Measurements from ENCODE around the gene ZNF628.
"Not testable (repeated sequence)": the region's sequence is repeated elsewhere in the genome, so short reads cannot be mapped to it uniquely, and the experiment has no call there.

The ZNF628 gene

DNA sequence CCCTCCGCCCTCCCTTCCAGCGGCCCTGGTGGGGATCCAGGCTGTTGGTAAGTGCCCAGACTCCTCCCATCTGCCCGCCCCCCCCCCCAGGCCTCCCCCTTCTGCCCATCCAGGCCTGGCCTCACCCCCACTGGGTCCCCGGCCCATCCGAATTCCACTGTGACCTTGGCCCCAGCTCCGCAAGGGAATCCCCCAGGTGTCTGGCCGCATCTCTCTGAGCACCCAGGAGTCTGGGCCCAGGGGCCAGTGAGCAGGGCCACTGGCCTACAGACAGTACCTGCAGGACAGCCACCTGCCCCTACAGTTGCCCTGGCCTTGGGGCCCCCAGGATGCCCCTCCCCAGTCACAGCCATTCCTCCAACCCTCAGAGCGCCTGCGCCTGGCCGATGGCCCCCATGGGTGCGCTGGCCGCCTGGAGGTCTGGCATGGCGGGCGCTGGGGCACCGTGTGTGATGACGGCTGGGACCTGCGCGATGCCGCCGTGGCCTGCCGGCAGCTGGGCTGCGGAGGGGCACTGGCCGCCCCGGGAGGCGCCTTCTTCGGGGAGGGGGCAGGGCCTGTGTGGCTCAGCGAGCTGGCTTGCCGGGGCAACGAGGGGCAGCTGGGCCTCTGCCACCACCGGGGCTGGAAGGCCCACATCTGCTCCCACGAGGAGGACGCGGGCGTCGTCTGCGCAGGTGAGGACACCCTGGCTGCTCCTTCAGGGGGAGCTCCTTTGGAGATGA lies 12.7 kb downstream of the ZNF628 start:
- Mint-ChIP-seq H3K4me3 (no peak overlapping the region), H3K9me3 (no peaks in the 10 kb centered on the region), H3K4me1 (ENCODE audit: low read depth) (peaks cover 1% of the 10 kb centered on the region), H3K27me3 (ENCODE audit: low read depth) (peaks cover 2% of the 10 kb centered on the region), H3K36me3 (ENCODE audit: low read depth) (no peaks in the 10 kb centered on the region), H3K27ac (no peak overlapping the region)
- DNase-seq (ENCODE audit: low spot score) = no peak

DNA sequence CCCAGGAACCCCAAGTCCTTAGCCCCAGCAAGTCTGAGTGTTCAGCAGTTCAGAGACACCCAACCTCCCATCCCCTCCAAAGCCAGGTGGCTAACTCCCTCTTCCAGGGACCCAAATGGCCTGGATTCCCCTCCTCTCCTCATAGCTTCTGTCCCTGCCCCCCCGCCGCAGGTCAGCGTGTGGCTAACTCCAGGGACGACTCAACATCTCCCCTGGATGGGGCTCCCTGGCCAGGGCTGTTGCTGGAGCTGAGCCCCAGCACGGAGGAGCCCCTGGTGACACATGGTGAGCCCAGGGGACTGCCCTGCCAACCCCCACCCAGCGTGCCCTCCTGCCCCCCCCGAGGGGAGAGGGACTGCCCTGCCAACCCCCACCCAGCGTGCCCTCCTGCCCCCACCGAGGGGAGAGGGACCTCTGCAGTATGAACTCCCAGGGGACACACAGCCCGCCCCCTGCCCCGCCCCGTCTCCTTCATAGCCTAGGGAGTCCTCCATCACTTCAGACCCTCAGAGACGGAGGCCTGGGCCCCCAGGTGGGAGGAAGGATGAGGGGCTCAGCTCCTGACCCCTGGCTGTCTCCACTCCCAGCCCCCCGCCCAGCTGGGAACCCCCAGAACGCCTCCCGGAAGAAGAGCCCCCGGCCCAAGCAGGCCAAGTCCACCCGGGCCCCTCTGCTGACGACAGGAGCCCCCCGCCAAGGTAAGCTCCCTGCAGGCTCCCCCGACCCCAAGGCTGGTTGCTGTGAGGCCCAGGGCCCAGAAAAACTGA lies 13.5 kb downstream of the ZNF628 start:
- Mint-ChIP-seq H3K27me3 (ENCODE audit: low read depth) (peaks cover 2% of the 10 kb centered on the region), H3K36me3 (ENCODE audit: low read depth) (no peaks in the 10 kb centered on the region), H3K27ac (no peak overlapping the region), H3K4me1 (ENCODE audit: low read depth) (peaks cover 1% of the 10 kb centered on the region), H3K9me3 (no peaks in the 10 kb centered on the region), H3K4me3 (no peak overlapping the region)
- no peak for DNase-seq (ENCODE audit: low spot score)

DNA sequence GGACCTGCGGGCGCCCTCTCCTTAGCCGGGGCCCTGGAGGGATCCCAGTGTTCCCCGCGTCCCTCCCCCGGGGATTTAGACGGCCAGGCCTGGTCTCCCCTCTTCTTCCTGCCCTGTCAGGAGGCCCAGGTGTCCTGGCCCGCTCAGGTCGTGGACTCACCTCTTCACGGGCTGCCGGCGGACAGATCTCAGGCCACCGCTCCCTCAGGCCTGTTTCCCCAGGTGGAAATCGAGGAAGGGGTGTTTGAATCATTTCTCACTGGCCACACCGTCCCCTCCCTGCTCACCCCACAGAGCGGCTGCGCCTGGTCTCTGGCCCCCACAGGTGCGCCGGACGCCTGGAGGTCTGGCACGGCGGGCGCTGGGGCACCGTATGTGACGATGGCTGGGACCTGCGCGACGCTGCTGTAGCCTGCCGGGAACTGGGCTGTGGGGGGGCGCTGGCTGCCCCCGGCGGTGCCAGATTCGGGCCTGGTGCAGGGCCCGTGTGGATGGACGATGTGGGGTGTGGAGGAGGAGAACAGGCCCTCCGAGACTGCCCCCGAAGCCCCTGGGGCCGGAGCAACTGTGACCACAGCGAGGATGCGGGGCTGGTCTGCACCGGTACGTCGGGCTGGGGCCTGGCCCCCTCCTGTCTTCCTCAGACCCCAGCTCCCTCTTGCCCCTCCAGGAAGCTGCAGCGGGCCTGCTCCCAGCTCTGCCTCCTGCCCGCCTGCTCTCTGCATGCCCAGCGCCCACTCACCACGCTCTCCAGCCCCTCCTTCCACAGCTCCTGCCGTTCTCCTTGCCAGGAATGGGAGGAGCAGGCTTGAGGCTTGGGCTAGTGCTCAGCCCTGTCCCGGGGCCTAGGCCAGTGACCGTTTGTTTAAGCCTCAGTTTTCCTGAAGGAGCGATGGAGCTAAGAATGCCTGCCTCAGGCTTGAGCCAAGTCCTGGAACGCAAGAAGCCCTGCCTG lies 14.3 kb downstream of the ZNF628 start:
- H3K4me3 Mint-ChIP-seq = no peak overlapping the region
- peaks cover 2% of the 10 kb centered on the region for H3K27me3 Mint-ChIP-seq (ENCODE audit: low read depth)
- H3K27ac Mint-ChIP-seq = no peak overlapping the region
- H3K4me1 Mint-ChIP-seq (ENCODE audit: low read depth) = peaks cover 1% of the 10 kb centered on the region
- no peaks in the 10 kb centered on the region for H3K36me3 Mint-ChIP-seq (ENCODE audit: low read depth)
- no peaks in the 10 kb centered on the region for H3K9me3 Mint-ChIP-seq
- no peak for DNase-seq (ENCODE audit: low spot score)

DNA sequence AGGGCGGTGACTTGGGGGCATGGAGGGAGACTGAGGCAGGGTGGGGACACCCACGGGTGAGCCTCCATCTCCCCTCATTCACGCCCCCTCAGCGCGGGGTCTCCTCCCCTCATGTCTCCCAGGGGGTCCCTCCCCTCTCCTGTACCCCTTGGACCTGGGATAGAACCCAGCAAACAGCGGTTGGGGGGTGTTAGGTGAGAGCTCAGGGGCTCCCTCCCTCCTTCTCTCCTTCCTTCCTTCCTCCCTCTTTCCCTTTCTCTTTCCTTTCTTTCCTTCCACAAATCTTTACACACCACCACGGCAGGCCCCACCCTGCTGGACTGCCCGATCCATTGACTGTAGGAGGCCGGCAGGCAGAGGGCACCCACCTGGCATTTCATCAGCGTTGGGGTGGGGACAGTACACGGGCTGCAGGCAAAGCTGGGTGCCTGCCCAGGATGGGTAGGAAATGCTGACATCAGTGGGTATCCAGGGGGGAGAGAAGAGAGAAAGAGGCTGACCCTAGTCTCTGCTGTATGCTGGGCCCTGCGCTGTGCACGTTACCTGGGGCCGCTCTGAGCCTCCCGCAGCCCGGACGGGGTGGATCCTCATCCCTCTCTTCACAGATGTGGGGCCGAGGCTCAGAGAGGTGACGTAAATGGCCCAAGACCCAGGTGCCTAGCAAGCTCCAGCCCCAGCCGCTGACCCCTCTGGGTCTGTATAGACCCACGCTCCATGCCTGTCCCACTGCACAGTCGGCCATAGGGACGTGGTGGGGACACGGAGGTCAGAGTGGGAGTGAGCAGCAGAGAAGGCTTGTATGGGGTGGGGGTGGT lies 15.3 kb downstream of the ZNF628 start:
- H3K27me3 Mint-ChIP-seq (ENCODE audit: low read depth) = peaks cover 2% of the 10 kb centered on the region
- no peak for DNase-seq (ENCODE audit: low spot score)
- no peak overlapping the region for H3K27ac Mint-ChIP-seq
- H3K4me1 Mint-ChIP-seq (ENCODE audit: low read depth) = no peaks in the 10 kb centered on the region
- H3K36me3 Mint-ChIP-seq (ENCODE audit: low read depth) = no peaks in the 10 kb centered on the region
- H3K9me3 Mint-ChIP-seq = no peaks in the 10 kb centered on the region
- H3K4me3 Mint-ChIP-seq = no peak overlapping the region

DNA sequence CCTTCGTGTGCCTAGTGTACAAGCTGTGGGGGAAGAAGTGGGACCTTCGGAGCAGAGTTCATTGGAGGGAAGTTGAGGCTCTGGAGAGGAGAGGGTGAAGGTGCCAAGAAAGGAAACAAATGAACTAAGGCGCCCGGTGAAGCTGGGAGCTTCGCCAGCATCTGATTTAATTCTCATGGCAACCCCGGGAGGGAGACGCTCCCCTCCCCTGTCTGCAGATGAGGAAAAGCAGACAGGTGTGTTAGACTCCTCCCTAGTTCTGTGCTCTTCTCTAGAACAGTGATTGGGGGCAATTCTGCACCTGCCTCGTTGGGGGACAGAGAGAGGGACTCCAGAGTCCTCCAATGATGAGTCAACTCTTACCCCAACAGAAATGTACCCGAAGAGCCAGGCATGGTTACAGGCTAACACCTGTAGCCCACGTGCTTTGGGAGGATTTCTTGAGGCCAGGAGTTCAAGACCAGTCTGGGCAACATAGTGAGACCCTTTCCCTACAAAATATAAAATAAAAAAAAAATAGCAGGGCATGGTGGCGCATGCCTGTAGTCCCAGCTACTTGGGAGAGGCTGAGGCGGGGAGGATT lies 16.0 kb downstream of the ZNF628 start:
- no peak for DNase-seq (ENCODE audit: low spot score)
- no peak overlapping the region for H3K4me3 Mint-ChIP-seq
- no peaks in the 10 kb centered on the region for H3K36me3 Mint-ChIP-seq (ENCODE audit: low read depth)
- no peak overlapping the region for H3K27ac Mint-ChIP-seq
- H3K27me3 Mint-ChIP-seq (ENCODE audit: low read depth) = peaks cover 2% of the 10 kb centered on the region
- H3K9me3 Mint-ChIP-seq = no peaks in the 10 kb centered on the region
- no peaks in the 10 kb centered on the region for H3K4me1 Mint-ChIP-seq (ENCODE audit: low read depth)

DNA sequence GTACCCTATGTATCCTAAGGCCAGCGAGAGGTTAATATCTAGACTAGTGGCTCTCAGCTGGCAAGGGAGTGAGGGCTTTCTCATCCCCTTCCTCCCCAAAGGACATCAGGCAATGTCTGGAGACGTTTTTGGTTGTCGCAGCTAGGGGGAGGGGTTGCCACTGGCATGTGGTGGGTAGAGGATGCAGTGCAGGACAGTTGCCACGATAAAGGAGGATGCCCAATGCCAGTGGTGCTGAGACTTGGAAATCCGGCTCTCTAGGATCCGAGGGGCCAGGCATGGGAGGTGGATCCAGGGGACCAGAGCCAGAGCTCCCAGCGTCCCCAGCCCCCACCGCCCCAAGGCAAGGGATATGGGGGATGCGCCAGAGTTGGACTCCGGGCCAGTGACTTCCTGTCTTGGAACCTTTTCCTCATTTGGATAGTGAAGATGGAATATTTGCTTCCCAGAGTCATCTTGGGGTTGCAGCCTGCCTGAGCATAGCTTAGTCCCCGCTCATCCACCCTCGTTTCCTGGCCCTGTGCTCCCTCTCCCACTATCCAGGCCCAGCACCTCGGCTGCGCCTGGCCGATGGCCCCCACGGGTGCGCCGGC lies 16.7 kb downstream of the ZNF628 start:
- Mint-ChIP-seq H3K36me3 (ENCODE audit: low read depth) (no peaks in the 10 kb centered on the region), H3K4me1 (ENCODE audit: low read depth) (no peaks in the 10 kb centered on the region), H3K27me3 (ENCODE audit: low read depth) (peaks cover 2% of the 10 kb centered on the region), H3K4me3 (no peak overlapping the region), H3K27ac (no peak overlapping the region), H3K9me3 (no peaks in the 10 kb centered on the region)
- DNase-seq (ENCODE audit: low spot score) = no peak

DNA sequence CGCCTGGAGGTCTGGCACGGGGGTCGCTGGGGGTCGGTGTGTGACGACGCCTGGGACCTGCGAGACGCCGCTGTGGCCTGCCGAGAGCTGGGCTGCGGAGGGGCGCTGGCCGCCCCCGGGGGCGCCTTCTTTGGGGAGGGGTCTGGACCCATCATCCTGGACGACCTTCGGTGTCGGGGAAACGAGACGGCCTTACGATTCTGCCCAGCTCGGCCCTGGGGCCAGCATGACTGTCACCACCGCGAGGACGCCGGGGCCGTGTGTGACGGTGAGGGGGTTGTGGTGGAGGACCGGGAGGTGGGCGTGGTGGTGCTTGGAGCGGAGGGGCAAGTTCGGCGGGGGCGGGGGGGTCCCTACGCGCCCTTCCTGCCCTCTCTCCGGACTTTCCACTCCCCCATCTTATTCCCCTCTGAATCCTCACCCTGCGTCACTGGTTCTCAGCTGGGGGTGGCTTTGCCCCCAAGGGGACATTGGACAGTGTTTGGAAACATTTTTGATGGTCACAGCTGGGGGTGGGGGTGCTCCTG lies 17.3 kb downstream of the ZNF628 start:
- no peaks in the 10 kb centered on the region for H3K9me3 Mint-ChIP-seq
- no peaks in the 10 kb centered on the region for H3K36me3 Mint-ChIP-seq (ENCODE audit: low read depth)
- DNase-seq (ENCODE audit: low spot score) = no peak
- no peak overlapping the region for H3K27ac Mint-ChIP-seq
- H3K27me3 Mint-ChIP-seq (ENCODE audit: low read depth) = peaks cover 2% of the 10 kb centered on the region
- H3K4me1 Mint-ChIP-seq (ENCODE audit: low read depth) = no peaks in the 10 kb centered on the region
- no peak overlapping the region for H3K4me3 Mint-ChIP-seq

DNA sequence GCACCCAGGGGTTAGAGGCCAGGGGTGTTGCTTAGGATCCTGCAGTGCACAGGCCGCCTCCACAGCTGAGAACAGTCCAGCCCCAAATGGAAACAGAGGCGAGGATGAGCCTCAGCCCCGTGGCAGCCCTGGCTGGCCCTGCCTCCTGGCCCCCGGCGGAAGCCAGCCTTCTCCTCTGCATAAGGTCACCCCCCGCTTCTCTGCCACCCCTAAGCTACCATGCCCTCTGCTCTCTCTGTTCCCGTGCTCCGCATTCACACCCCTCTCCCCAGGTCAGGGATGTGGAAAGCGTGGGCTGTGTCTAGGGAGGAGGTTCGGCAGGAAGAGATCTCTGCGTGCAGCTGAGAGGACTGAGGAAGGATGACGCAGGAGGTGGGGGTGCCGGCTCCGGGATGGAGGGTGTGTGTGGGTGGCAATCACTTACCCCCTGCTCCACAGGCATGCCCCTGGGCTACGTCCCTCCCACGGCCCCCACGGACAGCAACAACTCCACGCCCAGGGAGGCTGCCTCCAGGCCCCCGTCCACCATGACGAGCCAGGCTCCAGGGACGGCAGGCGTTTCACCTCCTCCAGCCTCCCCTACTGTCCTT lies 17.9 kb downstream of the ZNF628 start:
- Mint-ChIP-seq H3K36me3 (ENCODE audit: low read depth) (no peaks in the 10 kb centered on the region), H3K27ac (no peak overlapping the region), H3K27me3 (ENCODE audit: low read depth) (peaks cover 2% of the 10 kb centered on the region), H3K4me1 (ENCODE audit: low read depth) (no peaks in the 10 kb centered on the region), H3K9me3 (no peaks in the 10 kb centered on the region), H3K4me3 (no peak overlapping the region)
- DNase-seq (ENCODE audit: low spot score) = no peak

DNA sequence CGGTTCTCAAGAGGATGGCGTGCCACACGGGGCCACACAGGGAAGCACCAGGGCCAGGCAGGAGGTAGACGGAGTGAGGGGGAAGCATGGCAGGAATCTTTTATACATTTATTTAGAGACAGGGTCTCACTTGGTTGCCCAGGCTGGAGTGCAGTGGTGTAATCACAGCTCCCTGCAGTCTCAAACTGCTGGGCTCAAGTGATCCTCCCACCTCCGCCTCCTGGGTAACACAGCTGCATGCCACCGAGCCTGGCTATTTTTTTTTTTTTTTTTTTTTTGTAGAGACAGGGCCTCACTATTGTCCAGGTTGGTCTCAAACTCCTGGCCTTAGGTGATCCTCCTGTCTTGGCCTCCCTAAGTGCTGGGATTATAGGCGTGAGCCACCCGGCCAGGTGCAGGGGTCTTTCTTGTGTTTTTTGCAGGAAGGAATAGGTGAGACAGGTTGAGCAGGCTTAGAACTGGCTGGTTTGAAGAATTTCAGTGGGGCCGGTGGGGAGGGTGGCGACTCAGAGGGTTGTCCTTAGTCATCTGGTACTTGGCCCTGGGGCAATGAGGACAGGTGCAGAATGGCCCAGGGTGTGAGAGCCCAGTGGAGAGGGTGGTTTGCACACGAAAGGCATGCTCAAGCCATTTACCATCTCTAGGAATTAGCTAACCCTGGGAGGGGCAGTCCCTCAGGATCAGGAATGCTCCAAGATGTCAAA lies 19.4 kb downstream of the ZNF628 start:
- no peak overlapping the region for H3K4me3 Mint-ChIP-seq
- no peak overlapping the region for H3K27ac Mint-ChIP-seq
- no peaks in the 10 kb centered on the region for H3K4me1 Mint-ChIP-seq (ENCODE audit: low read depth)
- H3K9me3 Mint-ChIP-seq = no peaks in the 10 kb centered on the region
- H3K36me3 Mint-ChIP-seq (ENCODE audit: low read depth) = no peaks in the 10 kb centered on the region
- H3K27me3 Mint-ChIP-seq (ENCODE audit: low read depth) = peaks cover 2% of the 10 kb centered on the region
- DNase-seq (ENCODE audit: low spot score) = no peak

DNA sequence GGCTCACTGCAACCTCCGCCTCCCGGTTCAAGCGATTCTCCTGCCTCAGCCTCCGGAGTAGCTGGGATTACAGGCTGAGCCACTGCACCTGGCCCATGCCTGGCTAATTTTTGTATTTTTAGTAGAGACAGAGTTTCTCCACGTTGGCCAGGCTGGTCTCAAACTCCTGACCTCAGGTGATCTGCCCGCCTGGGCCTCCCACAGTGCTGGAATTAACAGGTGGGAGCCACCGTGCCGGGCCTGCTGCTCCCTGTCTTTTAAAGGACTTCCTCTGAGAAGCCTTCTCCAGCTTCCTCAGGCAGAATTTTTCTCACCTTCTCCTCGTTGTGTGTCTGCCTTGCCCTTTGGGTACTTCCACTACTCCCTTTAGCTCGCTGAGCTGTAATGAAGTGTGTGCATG lies 20.4 kb downstream of the ZNF628 start:
- H3K4me3 Mint-ChIP-seq; DNase-seq (ENCODE audit: low spot score): not testable (repeated sequence)

DNA sequence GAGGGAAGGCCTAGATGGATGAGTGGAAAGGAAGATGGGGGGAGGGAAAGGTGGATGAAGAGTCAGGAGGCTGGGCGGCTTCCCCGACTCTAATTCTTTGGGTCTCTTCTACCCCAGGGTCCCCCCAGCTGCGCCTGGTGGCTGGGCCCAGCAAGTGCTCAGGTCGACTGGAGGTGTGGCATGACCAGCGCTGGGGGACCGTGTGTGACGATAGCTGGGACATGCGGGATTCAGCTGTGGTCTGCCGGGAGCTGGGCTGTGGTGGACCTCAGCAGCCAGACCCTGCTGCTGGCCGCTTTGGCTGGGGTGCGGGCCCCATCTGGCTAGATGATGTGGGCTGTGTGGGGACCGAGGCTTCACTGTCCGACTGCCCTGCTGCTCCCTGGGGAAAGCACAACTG lies 21.3 kb downstream of the ZNF628 start:
- no peaks in the 10 kb centered on the region for H3K27me3 Mint-ChIP-seq (ENCODE audit: low read depth)
- H3K9me3 Mint-ChIP-seq = peaks cover 5% of the 10 kb centered on the region
- H3K36me3 Mint-ChIP-seq (ENCODE audit: low read depth) = peaks cover 5% of the 10 kb centered on the region
- peaks cover 7% of the 10 kb centered on the region for H3K4me1 Mint-ChIP-seq (ENCODE audit: low read depth)
- no peak overlapping the region for H3K4me3 Mint-ChIP-seq
- no peak for DNase-seq (ENCODE audit: low spot score)
- no peak overlapping the region for H3K27ac Mint-ChIP-seq

More for the DNA sequence above, 20.4 kb downstream of the ZNF628 start:
- H3K4me1 Mint-ChIP-seq (ENCODE audit: low read depth); H3K36me3 Mint-ChIP-seq (ENCODE audit: low read depth); H3K27ac Mint-ChIP-seq; H3K27me3 Mint-ChIP-seq (ENCODE audit: low read depth); H3K9me3 Mint-ChIP-seq: not testable (repeated sequence)

Measured in T-helper 2 cell treated with Interferon-gamma antibody and Interleukin-4, amounts not matched to agents 5 μg/mL and 100 μg/mL, for 36 hours (primary cell).